ENCODE data around the gene CAMK1D. TPM values are rescaled to one million over a fixed set of nuclear protein-coding genes. Genes with fewer than 3 reads are reported as not detected.

The CAMK1D gene
- total and polyA plus RNA-seq, 10 of the 15 experiments (the other 5 are each of a cell fraction or from before 2014, with no cell fraction given) = 2.1 to 35.5 (median 14.7) TPM

DNA sequence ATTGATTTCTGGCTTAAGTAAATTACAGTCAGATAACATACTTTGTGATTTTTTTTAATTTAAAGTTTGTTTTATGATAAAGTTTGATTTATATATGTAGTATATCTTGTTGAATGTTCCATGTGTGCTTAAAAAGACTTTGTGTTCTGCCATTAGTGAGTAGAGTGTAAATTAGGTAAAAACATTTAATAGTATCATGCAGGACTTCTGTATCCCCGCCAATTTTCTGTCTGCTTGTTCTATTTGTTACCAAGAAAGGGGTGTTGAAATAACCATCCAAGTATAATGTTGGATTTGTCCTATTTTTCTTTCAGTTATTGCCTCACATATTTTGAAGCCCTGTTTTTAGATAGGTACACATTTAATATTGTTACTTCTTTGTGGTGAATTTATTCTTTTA lies 172.1 kb downstream of the CAMK1D start:
- Histone ChIP-seq H3K9me3 (replicated peaks; ENCODE audit: control insufficient read depth, insufficient read depth, low read length) (no peaks in the 10 kb centered on the region; the same call in 2 of the 3 replicates), H3K4me1 (ENCODE audit: control insufficient read depth, insufficient read depth, low read length) (no peaks in the 10 kb centered on the region), H3K79me2 (ENCODE audit: control insufficient read depth, insufficient read depth, low read length) (no peaks in the 10 kb centered on the region; the same call in 1 of the 2 replicates), H3K9ac (ENCODE audit: control insufficient read depth, insufficient read depth, low read length) (no peak overlapping the region), H3K27me3 (replicated peaks in 1 of 2; ENCODE audit: control insufficient read depth in 2 of 2, insufficient read depth in 2 of 2, low read length in 1 of 2) (no peaks in the 10 kb centered on the region), H3K4me3 (no peak overlapping the region), H3K36me3 (ENCODE audit: control insufficient read depth in 2 of 2, insufficient read depth in 2 of 2, low read length in 1 of 2) (no peaks in the 10 kb centered on the region), H2AFZ (ENCODE audit: control insufficient read depth, low read depth, low read length) (no peak overlapping the region), H4K20me1 (ENCODE audit: control insufficient read depth, insufficient read depth) (no peaks in the 10 kb centered on the region), H3K4me2 (ENCODE audit: control insufficient read depth, insufficient read depth) (no peak overlapping the region), H3K27ac (ENCODE audit: control insufficient read depth, insufficient read depth) (no peak overlapping the region)
- intact Hi-C loops (cut with micrococcal nuclease; ENCODE audit: unreplicated experiment) (no loop called here), in situ Hi-C loops (cut with MboI) (no loop called here)
- ChIA-PET CTCF (no interaction called here), RAD21 (ENCODE audit: unreplicated experiment) (no interaction called here), SMC1A (ENCODE audit: uncharacterized antibody, unreplicated experiment) (no interaction called here), POLR2A (no interaction called here)
- no peak for DNase-seq (ENCODE audit: low read depth, low spot score)
- WGBS (ENCODE audit: insufficient coverage, insufficient replicate concordance, low lambda C conversion rate, missing lambda C conversion rate) = 95% methylated on average over 1 of the region's 1 CpG
- BruUV-seq (replicated peaks) = no TSS peak
- TF ChIP-seq, protein P1, sequence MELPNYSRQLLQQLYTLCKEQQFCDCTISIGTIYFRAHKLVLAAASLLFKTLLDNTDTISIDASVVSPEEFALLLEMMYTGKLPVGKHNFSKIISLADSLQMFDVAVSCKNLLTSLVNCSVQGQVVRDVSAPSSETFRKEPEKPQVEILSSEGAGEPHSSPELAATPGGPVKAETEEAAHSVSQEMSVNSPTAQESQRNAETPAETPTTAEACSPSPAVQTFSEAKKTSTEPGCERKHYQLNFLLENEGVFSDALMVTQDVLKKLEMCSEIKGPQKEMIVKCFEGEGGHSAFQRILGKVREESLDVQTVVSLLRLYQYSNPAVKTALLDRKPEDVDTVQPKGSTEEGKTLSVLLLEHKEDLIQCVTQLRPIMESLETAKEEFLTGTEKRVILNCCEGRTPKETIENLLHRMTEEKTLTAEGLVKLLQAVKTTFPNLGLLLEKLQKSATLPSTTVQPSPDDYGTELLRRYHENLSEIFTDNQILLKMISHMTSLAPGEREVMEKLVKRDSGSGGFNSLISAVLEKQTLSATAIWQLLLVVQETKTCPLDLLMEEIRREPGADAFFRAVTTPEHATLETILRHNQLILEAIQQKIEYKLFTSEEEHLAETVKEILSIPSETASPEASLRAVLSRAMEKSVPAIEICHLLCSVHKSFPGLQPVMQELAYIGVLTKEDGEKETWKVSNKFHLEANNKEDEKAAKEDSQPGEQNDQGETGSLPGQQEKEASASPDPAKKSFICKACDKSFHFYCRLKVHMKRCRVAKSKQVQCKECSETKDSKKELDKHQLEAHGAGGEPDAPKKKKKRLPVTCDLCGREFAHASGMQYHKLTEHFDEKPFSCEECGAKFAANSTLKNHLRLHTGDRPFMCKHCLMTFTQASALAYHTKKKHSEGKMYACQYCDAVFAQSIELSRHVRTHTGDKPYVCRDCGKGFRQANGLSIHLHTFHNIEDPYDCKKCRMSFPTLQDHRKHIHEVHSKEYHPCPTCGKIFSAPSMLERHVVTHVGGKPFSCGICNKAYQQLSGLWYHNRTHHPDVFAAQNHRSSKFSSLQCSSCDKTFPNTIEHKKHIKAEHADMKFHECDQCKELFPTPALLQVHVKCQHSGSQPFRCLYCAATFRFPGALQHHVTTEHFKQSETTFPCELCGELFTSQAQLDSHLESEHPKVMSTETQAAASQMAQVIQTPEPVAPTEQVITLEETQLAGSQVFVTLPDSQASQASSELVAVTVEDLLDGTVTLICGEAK (IDR thresholded peaks at IDR 0.05; ENCODE audit: borderline replicate concordance) = no peak
- TF ChIP-seq SPI1 (IDR thresholded peaks at IDR 0.05; ENCODE audit: borderline replicate concordance, insufficient read depth, low read depth, low read length) (no peak), ZBED1 (IDR thresholded peaks at IDR 0.05; ENCODE audit: borderline replicate concordance) (no peak)
- FAIRE-seq = no peak
- ATAC-seq = no peak

DNA sequence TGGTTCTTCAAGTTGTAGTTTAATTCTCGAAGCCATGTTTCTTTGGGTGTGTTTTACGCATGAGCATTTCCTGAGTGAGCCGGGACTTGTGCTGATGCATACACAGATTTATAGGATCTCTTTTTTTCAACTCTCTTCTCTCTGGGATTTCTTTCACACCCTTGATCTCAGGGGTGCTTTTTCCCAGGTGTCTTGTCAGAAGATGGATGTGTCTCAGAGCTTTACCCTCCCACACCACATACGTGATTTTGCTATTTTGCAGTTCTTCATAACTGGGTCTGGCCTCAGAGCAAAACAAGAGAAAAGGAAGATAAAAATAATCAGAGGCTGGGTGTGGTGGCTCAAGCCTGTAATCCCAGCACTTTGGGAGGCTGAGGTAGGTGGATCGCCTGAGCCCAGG lies 177.0 kb downstream of the CAMK1D start:
- POLR2A ChIA-PET = no interaction called here
- FAIRE-seq = no peak
- no peak for TF ChIP-seq ZNF384 (IDR thresholded peaks at IDR 0.05; ENCODE audit: borderline replicate concordance, low read depth, low read length)
- TF ChIP-seq, protein P2, sequence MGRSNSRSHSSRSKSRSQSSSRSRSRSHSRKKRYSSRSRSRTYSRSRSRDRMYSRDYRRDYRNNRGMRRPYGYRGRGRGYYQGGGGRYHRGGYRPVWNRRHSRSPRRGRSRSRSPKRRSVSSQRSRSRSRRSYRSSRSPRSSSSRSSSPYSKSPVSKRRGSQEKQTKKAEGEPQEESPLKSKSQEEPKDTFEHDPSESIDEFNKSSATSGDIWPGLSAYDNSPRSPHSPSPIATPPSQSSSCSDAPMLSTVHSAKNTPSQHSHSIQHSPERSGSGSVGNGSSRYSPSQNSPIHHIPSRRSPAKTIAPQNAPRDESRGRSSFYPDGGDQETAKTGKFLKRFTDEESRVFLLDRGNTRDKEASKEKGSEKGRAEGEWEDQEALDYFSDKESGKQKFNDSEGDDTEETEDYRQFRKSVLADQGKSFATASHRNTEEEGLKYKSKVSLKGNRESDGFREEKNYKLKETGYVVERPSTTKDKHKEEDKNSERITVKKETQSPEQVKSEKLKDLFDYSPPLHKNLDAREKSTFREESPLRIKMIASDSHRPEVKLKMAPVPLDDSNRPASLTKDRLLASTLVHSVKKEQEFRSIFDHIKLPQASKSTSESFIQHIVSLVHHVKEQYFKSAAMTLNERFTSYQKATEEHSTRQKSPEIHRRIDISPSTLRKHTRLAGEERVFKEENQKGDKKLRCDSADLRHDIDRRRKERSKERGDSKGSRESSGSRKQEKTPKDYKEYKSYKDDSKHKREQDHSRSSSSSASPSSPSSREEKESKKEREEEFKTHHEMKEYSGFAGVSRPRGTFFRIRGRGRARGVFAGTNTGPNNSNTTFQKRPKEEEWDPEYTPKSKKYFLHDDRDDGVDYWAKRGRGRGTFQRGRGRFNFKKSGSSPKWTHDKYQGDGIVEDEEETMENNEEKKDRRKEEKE (IDR thresholded peaks at IDR 0.05) = no peak
- TF ChIP-seq FOXM1 (IDR thresholded peaks at IDR 0.05; ENCODE audit: low read depth, low read length) = no peak
- TF ChIP-seq ZNF217 (IDR thresholded peaks at IDR 0.05) = no peak
- no peak for TF ChIP-seq MYB (IDR thresholded peaks at IDR 0.05; ENCODE audit: borderline replicate concordance, low read depth, low read length)
- no peak for TF ChIP-seq KAT2A (conservative IDR thresholded peaks at IDR 0.05; ENCODE audit: control insufficient read depth, low read depth, low read length)
- TF ChIP-seq HCFC1 (IDR thresholded peaks at IDR 0.05; ENCODE audit: low read length) = no peak
- TF ChIP-seq ZNF24 (IDR thresholded peaks at IDR 0.05) = no peak

More for the DNA sequence above, 177.0 kb downstream of the CAMK1D start:
- ATAC-seq (no peak), DNase-seq (ENCODE audit: low read depth, low spot score) (no peak)
- Histone ChIP-seq H3K9ac (ENCODE audit: control insufficient read depth, insufficient read depth, low read length) (no peak overlapping the region), H4K20me1 (ENCODE audit: control insufficient read depth, insufficient read depth) (no peaks in the 10 kb centered on the region), H3K4me1 (ENCODE audit: control insufficient read depth, insufficient read depth, low read length) (no peaks in the 10 kb centered on the region), H3K4me3 (no peak overlapping the region), H3K79me2 (ENCODE audit: control insufficient read depth, insufficient read depth, low read length) (no peaks in the 10 kb centered on the region; the same call in 1 of the 2 replicates), H3K4me2 (ENCODE audit: control insufficient read depth, insufficient read depth) (no peak overlapping the region), H3K9me3 (replicated peaks; ENCODE audit: control insufficient read depth, insufficient read depth, low read length) (no peaks in the 10 kb centered on the region; the same call in 2 of the 3 replicates), H3K27ac (ENCODE audit: control insufficient read depth, insufficient read depth) (no peak overlapping the region), H3K36me3 (ENCODE audit: control insufficient read depth in 2 of 2, insufficient read depth in 2 of 2, low read length in 1 of 2) (no peaks in the 10 kb centered on the region), H3K27me3 (replicated peaks in 1 of 2; ENCODE audit: control insufficient read depth in 2 of 2, insufficient read depth in 2 of 2, low read length in 1 of 2) (no peaks in the 10 kb centered on the region), H2AFZ (ENCODE audit: control insufficient read depth, low read depth, low read length) (no peak overlapping the region)
- CTCF ChIA-PET = no interaction called here
- RAD21 ChIA-PET (ENCODE audit: unreplicated experiment) = no interaction called here
- in situ Hi-C loops (cut with MboI) (no loop called here), intact Hi-C loops (cut with micrococcal nuclease; ENCODE audit: unreplicated experiment) (no loop called here)
- BruUV-seq (replicated peaks) = no TSS peak
- 96% methylated on average over 5 of the region's 5 CpGs for WGBS (ENCODE audit: insufficient coverage, insufficient replicate concordance, low lambda C conversion rate, missing lambda C conversion rate)
- SMC1A ChIA-PET (ENCODE audit: uncharacterized antibody, unreplicated experiment) = no interaction called here

Data from GM12878 (cell line).